H1 (cell line): ENCODE data around the gene EEF1A2. TPM values are rescaled to one million over a fixed set of nuclear protein-coding genes. Genes with fewer than 3 reads are reported as not detected.
A peak's percentile ranks its signal among the peaks of the same experiment; 100 is the strongest.

Experiments
- CTCF ChIA-PET: fragments of 300-600 bp; sonication (Branson Sonifier 250); formaldehyde crosslinking; loops from one replicate; lab custom pipeline; 2021; ENCODE audit not compliant: partially characterized antibody; lab: Charles Lee
- POLR2A ChIA-PET: fragments of 300-600 bp; sonication (Branson Sonifier 250); formaldehyde crosslinking; loops from one replicate; lab custom pipeline; 2021; ENCODE audit warnings: inconsistent platforms; ENCODE audit not compliant: partially characterized antibody; lab: Charles Lee
- DNase-seq, 2 experiments: peaks; one replicate each; pipeline versions ENCODE4 v3.0.0 to v3.0.0-alpha.2; 2010 to 2022; ENCODE audit warnings: low spot score in 2 of 2, low read depth in 1 of 2, mixed read lengths in 1 of 2
- FAIRE-seq: peaks from 2 replicates; lab custom pipeline; 2011; peaks lifted over from hg19 to GRCh38; lab: Jason Lieb, UNC
- H2AFZ ChIP-seq: 2 replicates; pipeline ENCODE4 v1.8.1; 2012; ENCODE audit warnings: low read length, inconsistent platforms
- H2AK5ac ChIP-seq: 2 replicates; pipeline ENCODE4 v1.6.1; 2013; ENCODE audit warnings: low read depth, low read length
- H2BK120ac ChIP-seq: replicated peaks from 2 replicates; pipeline ENCODE3; 2013; ENCODE audit warnings: low read depth, low read length, inconsistent platforms
- H2BK12ac ChIP-seq: 2 replicates; pipeline ENCODE4 v1.6.1; 2013; ENCODE audit warnings: low read depth, low read length
- H2BK15ac ChIP-seq: 2 replicates; pipeline ENCODE4 v1.6.1; 2013; ENCODE audit warnings: low read length
- H2BK20ac ChIP-seq: 2 replicates; pipeline ENCODE4 v1.6.1; 2013; ENCODE audit warnings: low read length
- H2BK5ac ChIP-seq: 2 replicates; pipeline ENCODE4 v1.6.1; 2013; ENCODE audit warnings: low read depth, low read length
- H3K14ac ChIP-seq: 2 replicates; pipeline ENCODE4 v1.6.1; 2013; ENCODE audit warnings: inconsistent platforms; ENCODE audit not compliant: insufficient read length
- H3K18ac ChIP-seq: 2 replicates; pipeline ENCODE4 v1.6.1; 2013; ENCODE audit warnings: low read length; ENCODE audit errors: extremely low read depth
- H3K23ac ChIP-seq: 2 replicates; pipeline ENCODE4 v1.6.1; 2013; ENCODE audit warnings: inconsistent platforms; ENCODE audit not compliant: insufficient read length
- H3K23me2 ChIP-seq: 2 replicates; pipeline ENCODE4 v1.6.1; 2013; ENCODE audit warnings: low read depth, low read length
- H3K27ac ChIP-seq: 2 replicates; pipeline ENCODE4 v1.6.1; 2011; ENCODE audit warnings: low read depth, low read length, inconsistent platforms
- H3K27me3 ChIP-seq, 4 experiments: replicated peaks in 1 of 4; 1 replicate in 1 of 4; 2 replicates in 3 of 4; pipeline versions ENCODE4 v1.6.1 to v1.8.1; 2011 to 2013; ENCODE audit warnings: low read length in 3 of 4, mild to moderate bottlenecking in 3 of 4, inconsistent platforms in 2 of 4, mixed read lengths in 2 of 4, moderate library complexity in 1 of 4; ENCODE audit not compliant: control insufficient read depth in 3 of 4, insufficient read depth in 3 of 4; ENCODE audit errors: extremely low read depth in 1 of 4
- H3K36me3 ChIP-seq, 4 experiments: 2 replicates each; pipeline versions ENCODE4 v1.6.1 to v1.8.1; 2011 to 2013; ENCODE audit warnings: mild to moderate bottlenecking in 4 of 4, low read length in 3 of 4, moderate library complexity in 2 of 4, control low read depth in 1 of 4, inconsistent platforms in 1 of 4; ENCODE audit not compliant: insufficient read depth in 4 of 4, control insufficient read depth in 2 of 4
- H3K4ac ChIP-seq: replicated peaks from 2 replicates; pipeline ENCODE3; 2013; ENCODE audit warnings: low read length, low read depth, mixed read lengths, inconsistent platforms; ENCODE audit not compliant: insufficient read length
- H3K4me1 ChIP-seq, 4 experiments: replicated peaks in 1 of 4; 1 replicate in 1 of 4; 2 replicates in 3 of 4; pipeline versions ENCODE4 v1.6.1 to v1.8.1; 2011 to 2013; ENCODE audit warnings: low read length in 3 of 4, inconsistent platforms in 2 of 4, mixed read lengths in 1 of 4; ENCODE audit not compliant: insufficient read depth in 4 of 4, control insufficient read depth in 3 of 4
- H3K4me2 ChIP-seq, 2 experiments: 2 replicates each; pipeline versions ENCODE4 v1.6.1 to v1.8.1; 2011 to 2013; ENCODE audit warnings: low read depth in 2 of 2, low read length in 2 of 2, control low read depth in 1 of 2, inconsistent platforms in 1 of 2, mild to moderate bottlenecking in 1 of 2; ENCODE audit not compliant: insufficient read depth in 1 of 2
- H3K4me3 ChIP-seq, 4 experiments: fragments of 200-600, 300-600 bp in 1 of 4; sonication (generic), shearing (Covaris generic), sonication (Bioruptor Twin) in 1 of 4; 2 replicates each; pipeline versions ENCODE4 v1.5.1 to v1.8.1; 2011 to 2016; ENCODE audit warnings: low read length in 4 of 4, low read depth in 3 of 4, control low read depth in 2 of 4, inconsistent platforms in 2 of 4, mild to moderate bottlenecking in 2 of 4, mixed read lengths in 1 of 4, moderate library complexity in 1 of 4; ENCODE audit not compliant: insufficient read depth in 2 of 4; ENCODE audit errors: extremely low read depth in 1 of 4
- H3K56ac ChIP-seq: replicated peaks from 2 replicates; pipeline ENCODE3; 2013; ENCODE audit warnings: low read depth, mild to moderate bottlenecking, mixed read lengths, low read length, inconsistent platforms; ENCODE audit not compliant: insufficient read length
- H3K79me1 ChIP-seq: 2 replicates; pipeline ENCODE4 v1.6.1; 2013; ENCODE audit warnings: low read depth, low read length, control low read depth
- H3K79me2 ChIP-seq, 2 experiments: 2 replicates each; pipeline versions ENCODE4 v1.6.1 to v1.8.1; 2012 to 2013; ENCODE audit warnings: low read length in 2 of 2, mild to moderate bottlenecking in 2 of 2, inconsistent platforms in 1 of 2; ENCODE audit not compliant: insufficient read depth in 2 of 2, control insufficient read depth in 1 of 2
- H3K9ac ChIP-seq, 4 experiments: replicated peaks in 1 of 4; 1 replicate in 1 of 4; 2 replicates in 3 of 4; pipeline versions ENCODE4 v1.6.1 to v1.8.1; 2011 to 2013; ENCODE audit warnings: low read depth in 3 of 4, low read length in 3 of 4, control low read depth in 2 of 4, mild to moderate bottlenecking in 2 of 4, moderate library complexity in 2 of 4, inconsistent platforms in 1 of 4; ENCODE audit errors: extremely low read depth in 1 of 4
- H3K9me3 ChIP-seq, 2 experiments: 2 replicates each; pipeline versions ENCODE4 v1.6.1 to v1.8.1; 2012 to 2013; ENCODE audit warnings: mild to moderate bottlenecking in 2 of 2, moderate library complexity in 2 of 2, control low read depth in 1 of 2, inconsistent platforms in 1 of 2, low read depth in 1 of 2, low read length in 1 of 2, mixed read lengths in 1 of 2; ENCODE audit not compliant: insufficient read depth in 2 of 2
- H4K20me1 ChIP-seq, 2 experiments: replicated peaks in 1 of 2; 2 replicates each; pipeline versions ENCODE3 to v1.8.1; 2011 to 2013; ENCODE audit warnings: inconsistent platforms in 2 of 2, low read length in 2 of 2, mild to moderate bottlenecking in 1 of 2; ENCODE audit not compliant: insufficient read depth in 2 of 2, control insufficient read depth in 1 of 2
- H4K5ac ChIP-seq: 2 replicates; pipeline ENCODE4 v1.6.1; 2013; ENCODE audit warnings: low read length, low read depth, mixed read lengths, inconsistent platforms; ENCODE audit not compliant: insufficient read length
- H4K8ac ChIP-seq: 2 replicates; pipeline ENCODE4 v1.8.0; 2013; ENCODE audit warnings: mild to moderate bottlenecking, moderate library complexity, low read length, inconsistent platforms; ENCODE audit not compliant: insufficient read depth; ENCODE audit errors: extremely low read depth
- H4K91ac ChIP-seq: replicated peaks from 2 replicates; pipeline ENCODE3; 2013; ENCODE audit warnings: low read length, mixed read lengths, inconsistent platforms; ENCODE audit not compliant: insufficient read length
- CEBPB ChIP-seq: IDR thresholded peaks from 2 replicates; pipeline ENCODE4 v1.6.1; 2012; ENCODE audit warnings: low read depth, low read length
- CREB1 ChIP-seq: IDR thresholded peaks from 2 replicates; pipeline ENCODE4 v1.6.1; 2012; ENCODE audit warnings: inconsistent platforms
- KDM1A ChIP-seq: fragments of 200-600, 300-600 bp; sonication (generic); IDR thresholded peaks from 2 replicates; pipeline ENCODE4 v1.7.1; 2016; ENCODE audit warnings: mild to moderate bottlenecking, low read length, borderline replicate concordance
- SP4 ChIP-seq: IDR thresholded peaks from 2 replicates; pipeline ENCODE4 v1.6.1; 2012; ENCODE audit warnings: low read length, inconsistent platforms
- SRF ChIP-seq: IDR thresholded peaks from 2 replicates; pipeline ENCODE4 v1.6.1; 2011; ENCODE audit warnings: mild to moderate bottlenecking, low read depth, low read length, moderate library complexity
- TBP ChIP-seq: IDR thresholded peaks from 2 replicates; pipeline ENCODE4 v1.6.1; 2011; ENCODE audit warnings: low read depth, low read length, improper control_type of control experiment
- TCF12 ChIP-seq: IDR thresholded peaks from 2 replicates; pipeline ENCODE4 v1.6.1; 2011; ENCODE audit warnings: low read depth, mild to moderate bottlenecking, low read length
- WGBS, 2 experiments: shearing (Covaris generic) in 1 of 2; methylation state at CpG; one replicate each; pipeline versions ENCODE4 v1.1.6 to v1.1.7; 2013 to 2015; ENCODE audit warnings: low lambda C conversion rate in 2 of 2, mixed read lengths in 2 of 2, inconsistent platforms in 1 of 2, low coverage in 1 of 2, missing lambda C conversion rate in 1 of 2; ENCODE audit not compliant: insufficient replicate concordance in 2 of 2, insufficient coverage in 1 of 2, insufficient read length in 1 of 2; ENCODE audit errors: extremely low coverage in 1 of 2, missing lambda C conversion rate in 1 of 2; 5-methylcytosine and 5-hydroxymethylcytosine counted together
- polyA plus RNA-seq, 7 experiments: library from polyadenylated mRNA; depleted of rRNA in 3 of 7; stranded (reverse) in 5 of 7; unstranded in 2 of 7; fragments of >200 nt in 5 of 7; fragments of 200-250 nt in 2 of 7; gene quantifications; 1 replicate in 5 of 7; 2 replicates in 1 of 7; 4 replicates in 1 of 7; pipeline versions ENCODE4 v1.2.1 to v1.2.3, GENCODE V29; 2011 to 2013; ENCODE audit warnings: missing spikeins in 2 of 7, mixed read lengths in 2 of 7
- total RNA-seq: library from RNA; stranded (reverse); fragmentation: NEBNext Ultra II Directional; extraction: Animal tissue kit (Norgen Biotek cat#: 25700); gene quantifications from 2 replicates; pipeline ENCODE4 v1.2.1, GENCODE V29; 2021
- TF ChIP-seq, protein P1 (sequence below): IDR thresholded peaks from 2 replicates; pipeline ENCODE4 v1.6.1; 2012; ENCODE audit warnings: inconsistent platforms
- TF ChIP-seq, protein P2 (sequence below): IDR thresholded peaks from 2 replicates; pipeline ENCODE4 v1.6.1; 2012; ENCODE audit warnings: inconsistent platforms
- TF ChIP-seq, protein P3 (sequence below): IDR thresholded peaks from 2 replicates; pipeline ENCODE4 v1.6.1; 2012; ENCODE audit warnings: low read length, inconsistent platforms
- TF ChIP-seq, protein P4 (sequence below): IDR thresholded peaks from 2 replicates; pipeline ENCODE4 v1.6.1; 2011; ENCODE audit warnings: low read depth, mild to moderate bottlenecking, low read length; ENCODE audit not compliant: insufficient read depth

Gene EEF1A2
- total and polyA plus RNA-seq, 2 of the 8 experiments (the other 6 are each of a cell fraction or from before 2014, with no cell fraction given): 7.4 to 25.8 TPM

DNA sequence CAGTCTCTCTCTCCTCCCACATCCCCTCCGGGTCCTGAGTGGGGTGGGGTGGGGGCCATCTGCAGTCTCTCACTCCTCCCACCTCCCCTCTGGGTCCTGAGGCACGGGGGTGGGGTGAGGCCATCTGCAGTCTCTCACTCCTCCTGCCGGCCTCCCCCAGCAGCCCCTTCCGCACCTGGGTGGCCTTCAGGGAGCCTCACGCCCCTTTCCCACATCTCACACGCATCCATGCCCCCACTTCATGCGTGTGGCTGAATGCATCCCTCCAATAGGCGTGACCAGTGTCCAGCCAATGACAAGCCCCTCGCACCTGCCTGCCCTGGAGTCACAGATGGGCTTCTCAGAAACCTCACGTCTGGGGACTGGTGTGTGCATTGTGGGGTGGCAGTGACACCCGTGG is 49.7 kb upstream of the EEF1A2 start:
- H3K9ac ChIP-seq: no peak overlapping the region
- FAIRE-seq: no peak
- no peak overlapping the region for H4K8ac ChIP-seq
- H3K4me2 ChIP-seq: no peak overlapping the region
- H3K27me3 ChIP-seq: no peaks in the 10 kb centered on the region
- H3K23me2 ChIP-seq: no peaks in the 10 kb centered on the region; the same call in 1 of the 2 replicates
- no peak overlapping the region for H3K4me3 ChIP-seq
- no peaks in the 10 kb centered on the region for H4K20me1 ChIP-seq
- H2AFZ ChIP-seq: no peak overlapping the region
- no peaks in the 10 kb centered on the region for H3K79me2 ChIP-seq
- TF ChIP-seq, protein P1, sequence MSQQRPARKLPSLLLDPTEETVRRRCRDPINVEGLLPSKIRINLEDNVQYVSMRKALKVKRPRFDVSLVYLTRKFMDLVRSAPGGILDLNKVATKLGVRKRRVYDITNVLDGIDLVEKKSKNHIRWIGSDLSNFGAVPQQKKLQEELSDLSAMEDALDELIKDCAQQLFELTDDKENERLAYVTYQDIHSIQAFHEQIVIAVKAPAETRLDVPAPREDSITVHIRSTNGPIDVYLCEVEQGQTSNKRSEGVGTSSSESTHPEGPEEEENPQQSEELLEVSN: no peak
- TF ChIP-seq SRF: no peak
- TF ChIP-seq, protein P2, sequence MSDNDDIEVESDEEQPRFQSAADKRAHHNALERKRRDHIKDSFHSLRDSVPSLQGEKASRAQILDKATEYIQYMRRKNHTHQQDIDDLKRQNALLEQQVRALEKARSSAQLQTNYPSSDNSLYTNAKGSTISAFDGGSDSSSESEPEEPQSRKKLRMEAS: no peak
- TF ChIP-seq SP4: no peak
- no peak for TF ChIP-seq TCF12
- TF ChIP-seq KDM1A: no peak
- no peak for TF ChIP-seq TBP
- TF ChIP-seq, protein P3, sequence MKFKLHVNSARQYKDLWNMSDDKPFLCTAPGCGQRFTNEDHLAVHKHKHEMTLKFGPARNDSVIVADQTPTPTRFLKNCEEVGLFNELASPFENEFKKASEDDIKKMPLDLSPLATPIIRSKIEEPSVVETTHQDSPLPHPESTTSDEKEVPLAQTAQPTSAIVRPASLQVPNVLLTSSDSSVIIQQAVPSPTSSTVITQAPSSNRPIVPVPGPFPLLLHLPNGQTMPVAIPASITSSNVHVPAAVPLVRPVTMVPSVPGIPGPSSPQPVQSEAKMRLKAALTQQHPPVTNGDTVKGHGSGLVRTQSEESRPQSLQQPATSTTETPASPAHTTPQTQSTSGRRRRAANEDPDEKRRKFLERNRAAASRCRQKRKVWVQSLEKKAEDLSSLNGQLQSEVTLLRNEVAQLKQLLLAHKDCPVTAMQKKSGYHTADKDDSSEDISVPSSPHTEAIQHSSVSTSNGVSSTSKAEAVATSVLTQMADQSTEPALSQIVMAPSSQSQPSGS: no peak
- TF ChIP-seq, protein P4, sequence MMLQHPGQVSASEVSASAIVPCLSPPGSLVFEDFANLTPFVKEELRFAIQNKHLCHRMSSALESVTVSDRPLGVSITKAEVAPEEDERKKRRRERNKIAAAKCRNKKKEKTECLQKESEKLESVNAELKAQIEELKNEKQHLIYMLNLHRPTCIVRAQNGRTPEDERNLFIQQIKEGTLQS: no peak
- no peak for TF ChIP-seq CREB1
- no peak for TF ChIP-seq CEBPB
- no peak overlapping the region for H3K56ac ChIP-seq
- ChIA-PET CTCF (interaction anchor here (1.4 kb wide), 1 partner anchor 11 kb away, joined by 7 read pairs; the partner anchor contains the start of gene PTK6), POLR2A (interaction anchor here (1.0 to 2.3 kb wide), 2 partner anchors 14 to 27 kb away, joined by 3 to 10 read pairs; partner anchors contain the start of gene PPDPF)
- H4K91ac ChIP-seq: peak overlapping the region; percentile 36
- H2BK5ac ChIP-seq: peak overlapping the region; percentile 78; the same call in 1 of the 2 replicates
- no peak overlapping the region for H2BK20ac ChIP-seq
- no peak overlapping the region for H3K27ac ChIP-seq
- H3K14ac ChIP-seq: no peak overlapping the region
- peak overlapping the region; percentile 71; the same call in 1 of the 2 replicates for H3K18ac ChIP-seq
- H3K9me3 ChIP-seq: no peaks in the 10 kb centered on the region
- no peak for DNase-seq
- H2BK120ac ChIP-seq: no peak overlapping the region
- H3K4me1 ChIP-seq: peaks cover 0 to 30% (median 14%) of the 10 kb centered on the region in 4 experiments; a peak in 6 of 7 replicates
- H3K4ac ChIP-seq: peak overlapping the region; percentile 74
- no peak overlapping the region for H2AK5ac ChIP-seq
- no peak overlapping the region for H2BK15ac ChIP-seq
- H4K5ac ChIP-seq: no peak overlapping the region
- H3K79me1 ChIP-seq: no peaks in the 10 kb centered on the region
- H3K36me3 ChIP-seq: no peaks in the 10 kb centered on the region
- peak overlapping the region; percentile 68; the same call in 1 of the 2 replicates for H2BK12ac ChIP-seq
- H3K23ac ChIP-seq: no peak overlapping the region
- 84% methylated on average over 10 of the region's 11 CpGs; no CpG with 5 or more reads in 1 of the 2 experiments for WGBS, 2 experiments
